Measurements from ENCODE around the gene MUC13. TPM values are rescaled to one million over a fixed set of nuclear protein-coding genes. Genes with fewer than 3 reads are reported as not detected.
A peak's percentile ranks its signal among the peaks of the same experiment; 100 is the strongest.

MUC13 gene
- total RNA-seq, 1 experiment from 2014 or later = 0.11 TPM

DNA sequence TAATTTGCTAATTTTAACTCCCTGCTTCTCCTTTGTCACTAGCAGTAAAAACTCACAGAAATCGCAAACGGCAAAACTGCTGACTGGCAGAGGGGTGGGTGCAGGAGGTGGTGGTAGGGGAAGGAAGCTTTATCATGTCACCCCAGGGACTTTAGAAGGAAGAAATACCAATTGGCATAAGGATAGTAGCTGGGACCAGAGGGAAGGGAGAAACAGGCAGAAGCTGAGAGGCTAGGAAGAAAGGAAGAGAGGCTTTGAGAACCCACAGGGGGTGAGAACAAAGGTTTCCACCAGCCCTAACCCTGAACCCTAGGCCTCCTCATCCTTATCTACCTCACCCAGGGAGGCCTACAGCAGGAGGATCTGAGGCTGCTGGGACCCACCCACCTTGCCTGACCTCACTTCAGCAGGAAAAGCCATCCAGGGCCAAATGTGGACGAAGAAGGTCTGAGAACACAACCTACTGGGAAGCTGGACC, 58.1 kb downstream of the MUC13 start:
- DNase-seq (ENCODE audit: low read depth) = no peak

DNA sequence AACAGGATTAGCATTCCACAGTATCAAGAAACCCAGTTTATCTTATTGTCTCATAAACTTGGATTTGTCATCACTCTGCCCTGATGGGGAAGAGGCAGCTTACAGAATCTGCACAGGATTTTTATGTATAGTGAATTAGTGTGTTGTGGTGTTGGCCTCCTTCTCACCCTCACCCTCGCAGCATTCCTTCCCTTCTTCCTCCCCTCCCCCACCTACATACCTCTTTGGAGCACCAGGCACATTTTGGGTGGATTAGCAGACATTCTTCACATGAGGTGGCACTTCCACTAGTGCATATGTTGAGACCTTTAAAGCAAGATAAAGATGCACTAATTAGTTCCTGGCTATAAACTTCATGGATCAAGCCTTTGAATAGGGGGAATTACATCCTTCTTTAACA, 61.3 kb downstream of the MUC13 start:
- DNase-seq (ENCODE audit: low read depth) = no peak

- no peak for DNase-seq (ENCODE audit: low read depth)
These were observed 67.0 kb downstream of the MUC13 start for GRCh38 chr3:124867511-124867910.

GRCh38 chr3:124862006-124862405, 72.5 kb downstream of the MUC13 start:
- no peak for DNase-seq (ENCODE audit: low read depth)

DNA sequence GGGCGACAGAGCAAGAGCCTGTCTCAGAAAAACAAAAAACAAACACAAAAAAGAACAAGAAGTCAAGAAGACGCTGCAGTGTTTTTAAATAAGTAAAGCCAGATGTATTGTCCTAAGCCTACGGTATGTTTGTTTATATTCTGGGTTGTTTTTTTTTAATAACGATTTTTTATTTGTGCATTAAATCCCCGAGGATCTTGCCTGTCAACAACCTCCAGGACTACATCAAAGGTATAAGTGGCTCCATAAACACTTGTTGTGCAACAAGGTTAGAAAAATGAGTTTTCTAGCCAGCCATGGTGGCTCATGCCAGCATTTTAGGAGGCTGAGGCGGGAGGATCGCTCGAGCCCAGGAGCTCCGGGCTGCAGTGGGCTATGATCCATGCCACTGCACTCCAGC, 73.5 kb downstream of the MUC13 start:
- no peak for DNase-seq (ENCODE audit: low read depth)

DNA sequence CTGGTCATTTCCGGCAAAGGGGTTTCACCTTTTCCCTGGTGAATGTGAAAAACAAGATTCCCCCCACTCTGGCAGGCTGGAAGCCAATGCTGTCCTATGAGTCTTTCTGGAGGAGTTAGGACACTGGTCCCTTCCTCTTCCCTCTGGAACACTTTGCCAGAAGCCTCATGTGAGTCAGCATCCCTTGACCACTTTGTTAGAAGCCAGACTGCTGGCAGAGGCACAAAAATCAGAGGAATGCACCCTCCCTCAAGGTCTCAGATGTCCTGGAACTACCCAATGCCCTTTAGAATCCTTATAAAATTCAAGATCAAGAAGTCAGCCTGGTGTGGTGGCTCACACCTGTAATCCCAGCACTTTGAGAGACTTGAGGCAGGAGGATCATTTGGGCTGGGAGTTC, 74.0 kb downstream of the MUC13 start:
- peak; percentile 96 for DNase-seq (ENCODE audit: low read depth)

- DNase-seq (ENCODE audit: low read depth) = peak; percentile 82
These were observed 75.5 kb downstream of the MUC13 start for GRCh38 chr3:124859025-124859424.

DNA sequence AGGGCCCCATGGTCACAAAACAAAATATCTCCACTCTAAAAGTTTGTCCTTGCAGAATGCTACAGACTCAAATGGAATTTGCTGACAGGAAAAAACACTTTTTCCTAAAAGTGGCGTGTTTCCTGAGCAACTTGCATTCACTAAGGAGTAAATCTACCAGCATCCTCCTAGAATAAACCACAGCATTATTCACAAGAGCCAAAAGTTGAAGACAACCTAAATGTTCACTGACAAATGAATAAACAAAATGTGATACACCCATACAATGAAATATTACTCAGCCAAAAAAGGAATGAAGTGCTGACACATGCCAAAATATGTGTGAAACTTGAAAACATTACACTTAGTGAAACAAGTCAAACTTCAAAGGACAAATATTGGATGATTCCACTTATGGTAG, 76.3 kb downstream of the MUC13 start:
- DNase-seq (ENCODE audit: low read depth) = no peak

GRCh38 chr3:124856677-124857076, 77.9 kb downstream of the MUC13 start:
- no peak for DNase-seq (ENCODE audit: low read depth)

Other genes with a start within 250 kb of the MUC13 start
- gene UMPS, start 204.3 kb downstream of the MUC13 start, total RNA-seq (2014; rRNA removed; shearing (Covaris generic)) = 87.9 and 94.6 TPM in 2 replicates
- gene ITGB5, start 47.4 kb downstream of the MUC13 start, total RNA-seq (2014; rRNA removed; shearing (Covaris generic)) = 129 and 170 TPM in 2 replicates
- 14.9 and 17.1 TPM in 2 replicates for gene HEG1, start 121.2 kb upstream of the MUC13 start, total RNA-seq (2014; rRNA removed; shearing (Covaris generic))

Data from Daoy (cell line).